A549 (cell line): ENCODE results near the gene PDE4D. TPM values are rescaled to one million over a fixed set of nuclear protein-coding genes. Genes with fewer than 3 reads are reported as not detected.

Experiments
- ATAC-seq, 2 experiments: fragments of 200-7000 bp in 1 of 2; fragments of >200 bp in 1 of 2; cut with Nextera tagmentation in 1 of 2; cut with Tn5 transposase in 1 of 2; 3 replicates each; pipeline versions ENCODE4 v1.8.0 to v1.9.1; 2018 to 2020; ENCODE audit warnings: mild to moderate bottlenecking in 1 of 2, moderate library complexity in 1 of 2
- CTCF ChIA-PET: fragments of 300-600 bp; sonication (Branson Sonifier 250); formaldehyde crosslinking; extraction: SDS; loops from one replicate; lab custom pipeline; 2021; ENCODE audit warnings: antibody characterized with exemption, inconsistent platforms; lab: Yijun Ruan, JAX
- POLR2A ChIA-PET: fragments of 350-600 bp; formaldehyde crosslinking; extraction: SDS; loops from one replicate; lab custom pipeline; 2021; ENCODE audit warnings: antibody characterized with exemption, inconsistent platforms; lab: Yijun Ruan, JAX
- DNase-seq, 2 experiments: peaks; one replicate each; pipeline versions ENCODE4 v3.0.0 to v3.0.0-alpha.2; 2011 to 2016; ENCODE audit warnings: low read depth in 1 of 2, low spot score in 1 of 2
- FAIRE-seq: peaks from 2 replicates; lab custom pipeline; 2011; peaks lifted over from hg19 to GRCh38; lab: Jason Lieb, UNC
- H3K27ac ChIP-seq, 2 experiments: fragments of >200 bp; sonication (Bioruptor Twin); formaldehyde crosslinking; 3 replicates each; pipeline ENCODE4 v1.5.1; 2016 to 2017
- H3K4me1 ChIP-seq: fragments of >200 bp; sonication (Bioruptor Twin); formaldehyde crosslinking; 3 replicates; pipeline ENCODE4 v1.6.1; 2016
- H3K4me2 ChIP-seq: fragments of >200 bp; sonication (Bioruptor Twin); formaldehyde crosslinking; 3 replicates; pipeline ENCODE4 v1.6.1; 2016
- H3K4me3 ChIP-seq: fragments of >200 bp; sonication (Bioruptor Twin); formaldehyde crosslinking; 3 replicates; pipeline ENCODE4 v1.5.1; 2016
- H3K9me3 ChIP-seq: fragments of >200 bp; sonication (Bioruptor Twin); formaldehyde crosslinking; 3 replicates; pipeline ENCODE4 v1.6.1; 2016
- BHLHE40 ChIP-seq: IDR thresholded peaks from 2 replicates; pipeline ENCODE4 v1.6.1; 2012; ENCODE audit warnings: low read depth, low read length, inconsistent platforms
- CBX2 ChIP-seq: fragments of 200-600 bp; sonication (generic); IDR thresholded peaks from 2 replicates; pipeline ENCODE4 v1.6.1; 2016; ENCODE audit warnings: low read depth, mild to moderate bottlenecking, borderline replicate concordance
- CEBPB ChIP-seq, 2 experiments: fragments of >200 bp in 1 of 2; sonication (Bioruptor Twin) in 1 of 2; formaldehyde crosslinking in 1 of 2; IDR thresholded peaks; 2 replicates each; pipeline ENCODE4 v1.6.1; 2012 to 2016
- CHD2 ChIP-seq: fragments of 150-350 bp; IDR thresholded peaks from 2 replicates; pipeline ENCODE4 v1.6.1; 2014; ENCODE audit warnings: low read length; ENCODE audit not compliant: partially characterized antibody
- EHF ChIP-seq: fragments of 250-450 bp; sonication (Bioruptor Pico); IDR thresholded peaks from 2 replicates; pipeline ENCODE4 v1.5.0; 2020; ENCODE audit warnings: mild to moderate bottlenecking
- FOSB ChIP-seq: fragments of 250-450 bp; sonication (Bioruptor Pico); IDR thresholded peaks from 2 replicates; pipeline ENCODE4 v1.5.0; 2020; ENCODE audit warnings: mild to moderate bottlenecking, moderate library complexity
- FOSL2 ChIP-seq, 2 experiments: fragments of 450-650 bp in 1 of 2; fragments of >200 bp in 1 of 2; sonication (Bioruptor Twin) in 1 of 2; formaldehyde crosslinking; IDR thresholded peaks; 2 replicates each; pipeline versions ENCODE4 v1.5.0 to v1.6.1; 2016 to 2020; ENCODE audit warnings: mild to moderate bottlenecking in 1 of 2, moderate library complexity in 1 of 2
- JUN ChIP-seq, 2 experiments: fragments of >200 bp; sonication (Bioruptor Twin); formaldehyde crosslinking; IDR thresholded peaks; 2 replicates in 1 of 2; 3 replicates in 1 of 2; pipeline ENCODE4 v1.6.1; 2016 to 2017
- JUNB ChIP-seq: fragments of >200 bp; sonication (Bioruptor Twin); formaldehyde crosslinking; IDR thresholded peaks from 2 replicates; pipeline ENCODE4 v1.6.1; 2016
- KDM1A ChIP-seq: fragments of 200-600 bp; sonication (generic); IDR thresholded peaks from 2 replicates; pipeline ENCODE4 v1.6.1; 2016; ENCODE audit warnings: low read depth, mild to moderate bottlenecking
- KDM5A ChIP-seq: fragments of 200-600 bp; sonication (generic); IDR thresholded peaks from 2 replicates; pipeline ENCODE4 v1.6.1; 2016; ENCODE audit warnings: antibody characterized with exemption, mild to moderate bottlenecking
- MAX ChIP-seq: IDR thresholded peaks from 2 replicates; pipeline ENCODE4 v1.6.1; 2012
- MYC ChIP-seq: IDR thresholded peaks from 2 replicates; pipeline ENCODE4 v1.6.1; 2012; ENCODE audit warnings: mild to moderate bottlenecking, inconsistent platforms, low read length, improper control_type of control experiment, borderline replicate concordance
- NPAS2 ChIP-seq: fragments of 250-450 bp; sonication (Bioruptor Pico); IDR thresholded peaks from 2 replicates; pipeline ENCODE4 v1.8.0; 2022; ENCODE audit warnings: mild to moderate bottlenecking, moderate library complexity, borderline replicate concordance
- POLR2AphosphoS2 ChIP-seq: conservative IDR thresholded peaks from 2 replicates; pipeline ENCODE4 v1.6.1; 2012; ENCODE audit warnings: low read length, improper control_type of control experiment, inconsistent platforms
- RCOR1 ChIP-seq: fragments of 150-350 bp; IDR thresholded peaks from 2 replicates; pipeline ENCODE4 v1.6.1; 2014; ENCODE audit warnings: antibody characterized with exemption, low read length, low read depth
- RFX5 ChIP-seq: fragments of 450-650 bp; IDR thresholded peaks from 2 replicates; pipeline ENCODE4 v1.7.1; 2014; ENCODE audit warnings: antibody characterized with exemption, mild to moderate bottlenecking, moderate library complexity
- SREBF2 ChIP-seq: fragments of 450-650 bp; IDR thresholded peaks from 2 replicates; pipeline ENCODE4 v1.6.1; 2014; ENCODE audit warnings: mild to moderate bottlenecking, moderate library complexity
- TP53 ChIP-seq: fragments of 250-450 bp; sonication (Bioruptor Pico); IDR thresholded peaks from 2 replicates; pipeline ENCODE4 v1.5.0; 2021; ENCODE audit warnings: mild to moderate bottlenecking, moderate library complexity
- ZFP36 ChIP-seq: fragments of 450-650 bp; IDR thresholded peaks from 2 replicates; pipeline ENCODE4 v1.6.1; 2014; ENCODE audit warnings: borderline replicate concordance; ENCODE audit not compliant: partially characterized antibody
- ZNF302 ChIP-seq: fragments of 250-450 bp; sonication (Bioruptor Pico); IDR thresholded peaks from 2 replicates; pipeline ENCODE4 v1.9.0; 2021; ENCODE audit warnings: inconsistent platforms, mild to moderate bottlenecking, moderate library complexity
- WGBS: methylation state at CpG from one replicate; pipeline ENCODE4 v1.1.6; 2017; ENCODE audit errors: missing lambda C conversion rate; 5-methylcytosine and 5-hydroxymethylcytosine counted together
- polyA plus RNA-seq, 4 experiments: library from polyadenylated mRNA; depleted of rRNA in 3 of 4; stranded (reverse); fragments of >200 nt; fragmentation: RNase III in 1 of 4; extraction: RNeasy Plus Mini Kit Qiagen cat#74134 plus additional on column Dnase treatment in 1 of 4; gene quantifications; 2 replicates in 3 of 4; 3 replicates in 1 of 4; pipeline ENCODE4 v1.2.3, GENCODE V29; 2011 to 2017
- TF ChIP-seq, protein P1 (sequence below): IDR thresholded peaks from 2 replicates; pipeline ENCODE4 v1.6.1; 2012; ENCODE audit warnings: low read depth, borderline replicate concordance
- TF ChIP-seq, protein P2 (sequence below): fragments of 200-600 bp; sonication (generic); IDR thresholded peaks from 2 replicates; pipeline ENCODE4 v1.6.1; 2016; ENCODE audit warnings: antibody characterized with exemption, mild to moderate bottlenecking, moderate library complexity
- TF ChIP-seq, protein P3 (sequence below): fragments of 450-650 bp; IDR thresholded peaks from 2 replicates; pipeline ENCODE4 v1.6.1; 2014; ENCODE audit warnings: antibody characterized with exemption

Gene PDE4D
- polyA plus RNA-seq, 2 of the 4 experiments (the other 2 are of a cell fraction): 74.0 to 213 TPM

DNA sequence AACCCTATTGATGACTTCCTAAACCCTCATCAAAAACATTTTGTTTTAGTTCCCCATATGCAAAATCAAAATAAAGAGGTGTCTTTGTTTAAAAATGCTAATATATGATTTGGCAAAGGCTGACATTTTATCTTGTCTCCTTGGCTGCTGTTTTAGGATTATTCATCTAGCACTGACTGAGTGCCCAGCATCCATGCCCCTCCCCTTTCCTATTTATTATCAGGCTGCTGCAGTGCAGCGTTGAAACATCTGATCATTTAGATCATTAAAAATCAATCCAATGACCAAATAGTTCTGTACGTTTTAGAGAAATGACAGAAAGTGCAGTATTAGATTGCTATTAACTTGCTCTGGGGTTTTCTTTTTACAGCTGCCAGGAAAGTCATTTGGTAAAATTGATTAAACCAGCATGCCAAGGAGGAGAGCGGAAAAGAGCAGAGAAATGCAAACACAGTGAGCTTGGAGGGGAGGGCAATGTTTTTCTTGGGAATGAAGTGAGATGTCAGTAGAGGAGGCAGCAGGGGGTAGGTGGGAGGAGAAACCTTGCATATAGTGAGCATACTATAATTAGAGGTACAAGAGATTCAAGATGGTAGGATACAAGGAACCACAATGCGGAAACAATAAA is 286.3 kb downstream of the PDE4D start:
- POLR2A ChIA-PET: no interaction called here
- ATAC-seq (no peak), DNase-seq (no peak)
- no peak overlapping the region for H3K27ac ChIP-seq
- 88% methylated on average over 4 of the region's 4 CpGs for WGBS
- no peak overlapping the region for H3K4me3 ChIP-seq
- H3K4me2 ChIP-seq: no peak overlapping the region
- H3K4me1 ChIP-seq: peaks cover 26% of the 10 kb centered on the region
- no peak for TF ChIP-seq JUNB
- TF ChIP-seq ZFP36: no peak
- TF ChIP-seq FOSL2 (IDR thresholded peaks at IDR 0.05): no peak
- TF ChIP-seq FOSL2 (CRISPR knock-in tag; IDR thresholded peaks at IDR 0.05): no peak
- TF ChIP-seq RCOR1: no peak
- TF ChIP-seq POLR2AphosphoS2: no peak
- TF ChIP-seq, protein P1, sequence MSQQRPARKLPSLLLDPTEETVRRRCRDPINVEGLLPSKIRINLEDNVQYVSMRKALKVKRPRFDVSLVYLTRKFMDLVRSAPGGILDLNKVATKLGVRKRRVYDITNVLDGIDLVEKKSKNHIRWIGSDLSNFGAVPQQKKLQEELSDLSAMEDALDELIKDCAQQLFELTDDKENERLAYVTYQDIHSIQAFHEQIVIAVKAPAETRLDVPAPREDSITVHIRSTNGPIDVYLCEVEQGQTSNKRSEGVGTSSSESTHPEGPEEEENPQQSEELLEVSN: no peak
- no peak for TF ChIP-seq ZNF302
- no peak for TF ChIP-seq SREBF2
- no peak for TF ChIP-seq MYC
- TF ChIP-seq, all 56 proteins: peak for 0
- CTCF ChIA-PET: interaction anchor here (1.0 kb wide), 1 partner anchor 24 kb away, joined by 3 read pairs; no protein-coding TSS in a partner anchor
- FAIRE-seq: no peak
- H3K9me3 ChIP-seq: no peaks in the 10 kb centered on the region

DNA sequence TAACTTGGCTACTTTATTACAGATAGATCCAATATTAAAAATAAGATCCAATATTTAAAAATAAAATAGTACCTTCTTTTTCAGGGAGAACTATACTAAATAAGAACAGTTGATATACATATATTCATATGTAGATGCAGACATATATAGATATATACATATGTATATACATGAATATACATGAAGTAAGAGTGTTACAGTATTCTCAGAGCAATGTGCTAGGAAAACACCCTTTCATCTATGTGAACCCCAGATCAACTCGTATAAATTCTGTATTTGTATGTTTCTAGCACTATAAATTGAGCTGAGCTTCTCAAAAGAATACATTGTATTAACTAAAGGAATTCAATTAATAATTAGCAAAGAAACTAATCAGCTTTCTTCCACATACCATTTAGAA is 287.6 kb downstream of the PDE4D start:
- H3K4me3 ChIP-seq: no peak overlapping the region

More for the DNA sequence above, 287.6 kb downstream of the PDE4D start:
- no peak for TF ChIP-seq FOSB
- TF ChIP-seq RFX5: no peak
- no peak for TF ChIP-seq MAX
- no peak for TF ChIP-seq CHD2
- TF ChIP-seq BHLHE40: no peak
- TF ChIP-seq NPAS2 (CRISPR knock-in tag): no peak
- TF ChIP-seq JUN (IDR thresholded peaks at IDR 0.05): no peak
- TF ChIP-seq CBX2: no peak
- TF ChIP-seq, protein P2, sequence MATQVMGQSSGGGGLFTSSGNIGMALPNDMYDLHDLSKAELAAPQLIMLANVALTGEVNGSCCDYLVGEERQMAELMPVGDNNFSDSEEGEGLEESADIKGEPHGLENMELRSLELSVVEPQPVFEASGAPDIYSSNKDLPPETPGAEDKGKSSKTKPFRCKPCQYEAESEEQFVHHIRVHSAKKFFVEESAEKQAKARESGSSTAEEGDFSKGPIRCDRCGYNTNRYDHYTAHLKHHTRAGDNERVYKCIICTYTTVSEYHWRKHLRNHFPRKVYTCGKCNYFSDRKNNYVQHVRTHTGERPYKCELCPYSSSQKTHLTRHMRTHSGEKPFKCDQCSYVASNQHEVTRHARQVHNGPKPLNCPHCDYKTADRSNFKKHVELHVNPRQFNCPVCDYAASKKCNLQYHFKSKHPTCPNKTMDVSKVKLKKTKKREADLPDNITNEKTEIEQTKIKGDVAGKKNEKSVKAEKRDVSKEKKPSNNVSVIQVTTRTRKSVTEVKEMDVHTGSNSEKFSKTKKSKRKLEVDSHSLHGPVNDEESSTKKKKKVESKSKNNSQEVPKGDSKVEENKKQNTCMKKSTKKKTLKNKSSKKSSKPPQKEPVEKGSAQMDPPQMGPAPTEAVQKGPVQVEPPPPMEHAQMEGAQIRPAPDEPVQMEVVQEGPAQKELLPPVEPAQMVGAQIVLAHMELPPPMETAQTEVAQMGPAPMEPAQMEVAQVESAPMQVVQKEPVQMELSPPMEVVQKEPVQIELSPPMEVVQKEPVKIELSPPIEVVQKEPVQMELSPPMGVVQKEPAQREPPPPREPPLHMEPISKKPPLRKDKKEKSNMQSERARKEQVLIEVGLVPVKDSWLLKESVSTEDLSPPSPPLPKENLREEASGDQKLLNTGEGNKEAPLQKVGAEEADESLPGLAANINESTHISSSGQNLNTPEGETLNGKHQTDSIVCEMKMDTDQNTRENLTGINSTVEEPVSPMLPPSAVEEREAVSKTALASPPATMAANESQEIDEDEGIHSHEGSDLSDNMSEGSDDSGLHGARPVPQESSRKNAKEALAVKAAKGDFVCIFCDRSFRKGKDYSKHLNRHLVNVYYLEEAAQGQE: no peak
- no peak for TF ChIP-seq EHF (CRISPR knock-in tag)
- TF ChIP-seq KDM1A: no peak
- no peak for TF ChIP-seq CEBPB (IDR thresholded peaks at IDR 0.05)
- TF ChIP-seq KDM5A: no peak
- TF ChIP-seq TP53 (CRISPR knock-in tag): no peak
- TF ChIP-seq, protein P3, sequence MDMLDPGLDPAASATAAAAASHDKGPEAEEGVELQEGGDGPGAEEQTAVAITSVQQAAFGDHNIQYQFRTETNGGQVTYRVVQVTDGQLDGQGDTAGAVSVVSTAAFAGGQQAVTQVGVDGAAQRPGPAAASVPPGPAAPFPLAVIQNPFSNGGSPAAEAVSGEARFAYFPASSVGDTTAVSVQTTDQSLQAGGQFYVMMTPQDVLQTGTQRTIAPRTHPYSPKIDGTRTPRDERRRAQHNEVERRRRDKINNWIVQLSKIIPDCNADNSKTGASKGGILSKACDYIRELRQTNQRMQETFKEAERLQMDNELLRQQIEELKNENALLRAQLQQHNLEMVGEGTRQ: no peak
- no peak overlapping the region for H3K27ac ChIP-seq
- peaks cover 30% of the 10 kb centered on the region for H3K4me1 ChIP-seq
- DNase-seq (no peak), FAIRE-seq (peak; percentile 36), ATAC-seq (no peak)
- no peak overlapping the region for H3K4me2 ChIP-seq
- 55% methylated on average over 1 of the region's 1 CpG for WGBS
- ChIA-PET POLR2A (no interaction called here), CTCF (no interaction called here)
- no peaks in the 10 kb centered on the region for H3K9me3 ChIP-seq
